ENCODE results near the gene MIPOL1. TPM values are rescaled to one million over a fixed set of nuclear protein-coding genes. Genes with fewer than 3 reads are reported as not detected.
"Not testable (repeated sequence)": the region's sequence is repeated elsewhere in the genome, so short reads cannot be mapped to it uniquely, and the experiment has no call there.

Gene MIPOL1
- total RNA-seq, 1 experiment from 2014 or later: 13.1 TPM

DNA sequence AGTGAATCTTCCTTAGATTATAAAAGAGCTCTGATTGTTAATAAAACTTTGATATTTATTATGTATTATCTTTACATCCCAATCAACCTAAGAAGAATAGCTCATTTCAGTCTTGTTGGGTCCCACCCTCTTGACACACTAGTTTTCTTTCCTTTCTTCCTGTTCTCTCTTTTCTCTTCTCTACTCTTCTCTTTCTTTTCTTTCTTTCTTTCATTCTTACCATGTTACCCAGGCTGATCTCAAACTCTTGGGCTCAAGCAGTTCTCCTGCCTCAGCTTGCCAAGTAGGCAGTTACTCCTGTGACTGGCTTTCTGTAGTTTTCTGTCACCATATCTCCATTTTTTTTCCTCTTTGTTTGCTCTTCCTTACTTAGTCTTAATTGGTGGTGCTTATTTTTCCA is 177.8 kb downstream of the MIPOL1 start:
- no peaks in the 10 kb centered on the region for H3F3A ChIP-seq (ENCODE audit: insufficient read depth, low read depth)

DNA sequence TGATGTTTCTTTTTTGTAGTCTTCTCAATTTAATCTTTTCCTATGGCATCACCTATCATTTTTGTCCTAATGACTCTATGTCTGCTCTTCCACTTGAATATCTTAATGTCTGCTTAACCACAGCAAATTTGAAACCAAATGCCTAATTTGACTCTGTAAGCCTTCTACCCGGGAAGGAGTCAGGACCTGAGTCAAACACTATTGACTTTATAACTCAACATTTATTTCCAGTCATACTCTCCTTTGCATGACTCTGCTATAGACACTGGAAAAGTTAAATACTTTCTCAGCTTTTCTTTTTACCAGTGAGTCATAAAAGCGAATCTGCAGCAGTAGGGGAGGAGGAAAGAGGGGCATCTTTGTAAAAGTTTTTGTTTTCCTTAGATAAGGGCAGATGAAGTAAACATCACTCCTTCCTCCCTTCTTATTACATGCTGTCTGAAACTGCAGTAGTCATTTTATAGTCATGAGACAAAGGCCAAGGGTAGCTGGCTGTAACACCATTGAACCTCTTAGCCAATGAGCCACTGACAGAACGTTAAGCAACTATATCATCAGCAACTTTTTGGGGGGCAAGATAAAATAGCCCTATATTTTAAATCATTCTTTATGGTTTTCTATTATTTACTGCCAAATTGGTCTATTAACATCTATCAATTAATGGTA is 179.3 kb downstream of the MIPOL1 start:
- Histone ChIP-seq H3K27ac (no peak overlapping the region), H3K9me3 (ENCODE audit: insufficient read depth, low read depth) (no peaks in the 10 kb centered on the region), H3K4me1 (replicated peaks; ENCODE audit: insufficient read depth) (no peaks in the 10 kb centered on the region), H3K4me2 (no peak overlapping the region), H3K4me3 (no peak overlapping the region), H3K27me3 (ENCODE audit: insufficient read depth, low read depth) (no peaks in the 10 kb centered on the region), H4K20me1 (ENCODE audit: insufficient read depth) (no peaks in the 10 kb centered on the region), H3K36me3 (ENCODE audit: low read depth) (no peaks in the 10 kb centered on the region), H3K9me2 (ENCODE audit: insufficient read depth) (no peaks in the 10 kb centered on the region), H2AFZ (no peak overlapping the region), H3K79me2 (ENCODE audit: low read depth) (no peaks in the 10 kb centered on the region), H3F3A (ENCODE audit: insufficient read depth, low read depth) (no peaks in the 10 kb centered on the region)
- TF ChIP-seq EZH2 (IDR thresholded peaks at IDR 0.05; ENCODE audit: low read depth): no peak
- TF ChIP-seq, protein P1, sequence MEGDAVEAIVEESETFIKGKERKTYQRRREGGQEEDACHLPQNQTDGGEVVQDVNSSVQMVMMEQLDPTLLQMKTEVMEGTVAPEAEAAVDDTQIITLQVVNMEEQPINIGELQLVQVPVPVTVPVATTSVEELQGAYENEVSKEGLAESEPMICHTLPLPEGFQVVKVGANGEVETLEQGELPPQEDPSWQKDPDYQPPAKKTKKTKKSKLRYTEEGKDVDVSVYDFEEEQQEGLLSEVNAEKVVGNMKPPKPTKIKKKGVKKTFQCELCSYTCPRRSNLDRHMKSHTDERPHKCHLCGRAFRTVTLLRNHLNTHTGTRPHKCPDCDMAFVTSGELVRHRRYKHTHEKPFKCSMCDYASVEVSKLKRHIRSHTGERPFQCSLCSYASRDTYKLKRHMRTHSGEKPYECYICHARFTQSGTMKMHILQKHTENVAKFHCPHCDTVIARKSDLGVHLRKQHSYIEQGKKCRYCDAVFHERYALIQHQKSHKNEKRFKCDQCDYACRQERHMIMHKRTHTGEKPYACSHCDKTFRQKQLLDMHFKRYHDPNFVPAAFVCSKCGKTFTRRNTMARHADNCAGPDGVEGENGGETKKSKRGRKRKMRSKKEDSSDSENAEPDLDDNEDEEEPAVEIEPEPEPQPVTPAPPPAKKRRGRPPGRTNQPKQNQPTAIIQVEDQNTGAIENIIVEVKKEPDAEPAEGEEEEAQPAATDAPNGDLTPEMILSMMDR (conservative IDR thresholded peaks at IDR 0.05): no peak
- BruUV-seq (replicated peaks): no TSS peak
- POLR2A ChIA-PET (ENCODE audit: unreplicated experiment): no interaction called here
- CTCF ChIA-PET: no interaction called here
- intact Hi-C loops (cut with micrococcal nuclease; ENCODE audit: unreplicated experiment): no loop called here
- DNase-seq: no peak

More for the DNA sequence above, 177.8 kb downstream of the MIPOL1 start:
- TF ChIP-seq EZH2 (IDR thresholded peaks at IDR 0.05; ENCODE audit: low read depth): no peak
- TF ChIP-seq, protein P1 (conservative IDR thresholded peaks at IDR 0.05): no peak
- intact Hi-C loops (cut with micrococcal nuclease; ENCODE audit: unreplicated experiment): no loop called here
- Histone ChIP-seq H3K9me2 (ENCODE audit: insufficient read depth) (no peaks in the 10 kb centered on the region), H4K20me1 (ENCODE audit: insufficient read depth) (no peaks in the 10 kb centered on the region), H3K36me3 (ENCODE audit: low read depth) (no peaks in the 10 kb centered on the region), H3K27ac (no peak overlapping the region), H3K4me2 (no peak overlapping the region), H3K27me3 (ENCODE audit: insufficient read depth, low read depth) (no peaks in the 10 kb centered on the region), H3K4me3 (no peak overlapping the region), H3K9me3 (ENCODE audit: insufficient read depth, low read depth) (no peaks in the 10 kb centered on the region), H3K79me2 (ENCODE audit: low read depth) (no peaks in the 10 kb centered on the region), H2AFZ (no peak overlapping the region), H3K4me1 (replicated peaks; ENCODE audit: insufficient read depth) (no peaks in the 10 kb centered on the region)
- ChIA-PET CTCF (no interaction called here), POLR2A (ENCODE audit: unreplicated experiment) (no interaction called here)
- no TSS peak for BruUV-seq (replicated peaks)
- DNase-seq: no peak

DNA sequence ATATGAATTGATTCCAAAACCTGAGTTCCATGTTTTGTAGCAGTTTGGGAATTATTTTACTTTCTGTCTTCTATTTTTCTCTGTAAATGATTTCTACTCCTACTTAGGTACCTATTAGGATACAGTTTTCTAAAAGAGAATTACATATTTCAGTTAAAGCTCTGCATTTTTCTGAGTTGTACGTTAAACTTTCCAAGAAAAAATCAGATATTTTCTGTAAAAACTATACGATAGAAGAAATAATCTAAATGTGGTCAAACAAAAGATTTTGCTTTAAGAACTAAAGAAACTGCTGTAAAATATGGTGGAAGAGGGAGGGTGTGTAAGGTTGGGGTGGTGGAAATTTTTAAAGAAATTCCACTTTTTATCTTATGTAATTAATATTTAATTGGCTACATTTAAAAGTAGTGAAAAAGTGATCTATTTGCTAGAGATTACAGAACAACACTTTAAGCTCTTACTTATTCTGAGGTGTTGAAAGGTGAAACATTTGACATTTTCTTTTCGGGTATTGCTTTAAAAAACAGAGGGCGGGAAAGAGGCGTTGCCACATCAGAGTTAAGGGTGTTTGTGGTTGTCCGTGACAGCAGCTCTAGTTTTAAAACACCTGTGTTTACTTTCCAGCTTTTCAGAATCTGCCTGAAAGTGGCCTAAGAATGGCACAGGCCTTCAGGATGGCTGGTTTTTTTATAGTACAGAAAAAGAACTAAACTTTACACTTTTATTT is 187.3 kb downstream of the MIPOL1 start:
- H3K79me2 ChIP-seq (ENCODE audit: low read depth): no peaks in the 10 kb centered on the region
- TF ChIP-seq, protein P1 (conservative IDR thresholded peaks at IDR 0.05): no peak
- no peak for TF ChIP-seq EZH2 (IDR thresholded peaks at IDR 0.05; ENCODE audit: low read depth)
- H3K9me3 ChIP-seq (ENCODE audit: insufficient read depth, low read depth): no peaks in the 10 kb centered on the region
- intact Hi-C loops (cut with micrococcal nuclease; ENCODE audit: unreplicated experiment): no loop called here
- H3K4me1 ChIP-seq (replicated peaks; ENCODE audit: insufficient read depth): no peaks in the 10 kb centered on the region
- ChIA-PET POLR2A (ENCODE audit: unreplicated experiment) (no interaction called here), CTCF (no interaction called here)
- no peaks in the 10 kb centered on the region for H3K9me2 ChIP-seq (ENCODE audit: insufficient read depth)
- BruUV-seq (replicated peaks): no TSS peak
- H2AFZ ChIP-seq: no peak overlapping the region
- no peak overlapping the region for H3K4me2 ChIP-seq
- no peak overlapping the region for H3K4me3 ChIP-seq
- no peaks in the 10 kb centered on the region for H3K36me3 ChIP-seq (ENCODE audit: low read depth)
- no peak overlapping the region for H3K27ac ChIP-seq
- DNase-seq: no peak
- H3F3A ChIP-seq (ENCODE audit: insufficient read depth, low read depth): no peaks in the 10 kb centered on the region
- no peaks in the 10 kb centered on the region for H3K27me3 ChIP-seq (ENCODE audit: insufficient read depth, low read depth)
- H4K20me1 ChIP-seq (ENCODE audit: insufficient read depth): no peaks in the 10 kb centered on the region

DNA sequence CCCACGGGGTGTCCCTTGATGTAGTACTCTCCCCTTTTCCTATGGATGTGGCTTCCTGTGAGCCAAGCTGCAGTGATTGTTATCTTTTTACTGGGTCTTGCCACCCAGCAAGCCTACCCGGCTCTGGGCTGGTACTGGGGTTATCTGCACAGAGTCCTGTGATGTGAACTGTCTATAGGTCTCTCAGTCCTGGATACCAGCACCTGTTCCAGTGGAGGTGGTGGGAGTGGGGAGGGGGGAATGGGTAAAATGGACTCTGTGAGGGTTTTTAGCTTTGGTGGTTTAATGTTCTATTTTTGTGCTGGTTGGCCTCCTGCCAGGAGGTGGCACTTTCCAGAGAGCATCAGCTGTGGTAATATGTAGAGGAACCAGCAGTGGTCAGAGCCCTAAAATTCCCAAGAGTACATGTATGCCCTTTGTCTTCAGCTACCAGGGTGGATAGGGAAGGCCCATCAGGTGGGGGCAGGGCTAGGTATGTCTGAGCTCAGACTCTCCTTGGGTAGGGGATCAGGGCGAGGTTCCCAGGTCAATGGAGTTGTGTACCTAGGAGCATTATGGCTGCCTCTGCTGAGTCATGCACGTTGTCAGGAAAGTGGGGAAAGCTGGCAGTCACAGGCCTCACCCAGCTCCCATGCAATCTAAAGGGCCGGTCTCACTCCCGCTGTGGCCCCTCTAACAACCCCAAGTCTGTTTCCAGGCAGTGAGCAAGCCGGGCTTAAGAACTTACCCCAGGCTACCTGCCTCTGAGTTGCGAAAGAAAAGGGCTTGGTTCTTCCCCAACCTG is 199.6 kb downstream of the MIPOL1 start:
- intact Hi-C loops (cut with micrococcal nuclease; ENCODE audit: unreplicated experiment); DNase-seq; H3K4me1 ChIP-seq (replicated peaks; ENCODE audit: insufficient read depth); H3K27me3 ChIP-seq (ENCODE audit: insufficient read depth, low read depth); H3K4me2 ChIP-seq; H4K20me1 ChIP-seq (ENCODE audit: insufficient read depth); H3K9me2 ChIP-seq (ENCODE audit: insufficient read depth); H2AFZ ChIP-seq; H3K79me2 ChIP-seq (ENCODE audit: low read depth); H3K9me3 ChIP-seq (ENCODE audit: insufficient read depth, low read depth); CTCF ChIA-PET; H3F3A ChIP-seq (ENCODE audit: insufficient read depth, low read depth); H3K4me3 ChIP-seq; BruUV-seq (replicated peaks); H3K36me3 ChIP-seq (ENCODE audit: low read depth); H3K27ac ChIP-seq: not testable (repeated sequence)
- POLR2A ChIA-PET (ENCODE audit: unreplicated experiment): interaction anchor here (0.7 kb wide), 1 partner anchor 57 kb away, joined by 8 read pairs; no protein-coding TSS in a partner anchor
